ENCODE data around the gene CTNNA3.

DNA sequence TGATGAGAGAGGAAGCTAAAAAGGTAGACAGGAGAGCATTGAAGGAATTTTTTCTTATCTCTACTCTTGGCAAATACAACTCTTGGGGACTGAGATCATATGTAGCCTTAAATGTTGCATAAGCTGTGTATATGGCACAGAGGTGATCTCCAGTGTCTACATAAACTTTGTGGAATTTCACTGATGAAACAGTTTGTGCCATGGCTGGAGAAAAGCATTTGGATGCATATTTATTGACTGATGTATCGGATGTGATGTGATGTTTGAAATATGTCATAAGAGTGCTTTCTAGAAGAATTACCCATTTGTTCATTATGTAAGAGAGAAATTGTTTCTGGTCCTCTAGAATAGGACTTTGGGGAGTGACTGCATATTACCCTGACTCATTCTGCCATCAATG lies 1015.1 kb downstream of the CTNNA3 start:
- TF ChIP-seq FOXA1 (IDR thresholded peaks at IDR 0.05) = no peak
- TF ChIP-seq, protein P1, sequence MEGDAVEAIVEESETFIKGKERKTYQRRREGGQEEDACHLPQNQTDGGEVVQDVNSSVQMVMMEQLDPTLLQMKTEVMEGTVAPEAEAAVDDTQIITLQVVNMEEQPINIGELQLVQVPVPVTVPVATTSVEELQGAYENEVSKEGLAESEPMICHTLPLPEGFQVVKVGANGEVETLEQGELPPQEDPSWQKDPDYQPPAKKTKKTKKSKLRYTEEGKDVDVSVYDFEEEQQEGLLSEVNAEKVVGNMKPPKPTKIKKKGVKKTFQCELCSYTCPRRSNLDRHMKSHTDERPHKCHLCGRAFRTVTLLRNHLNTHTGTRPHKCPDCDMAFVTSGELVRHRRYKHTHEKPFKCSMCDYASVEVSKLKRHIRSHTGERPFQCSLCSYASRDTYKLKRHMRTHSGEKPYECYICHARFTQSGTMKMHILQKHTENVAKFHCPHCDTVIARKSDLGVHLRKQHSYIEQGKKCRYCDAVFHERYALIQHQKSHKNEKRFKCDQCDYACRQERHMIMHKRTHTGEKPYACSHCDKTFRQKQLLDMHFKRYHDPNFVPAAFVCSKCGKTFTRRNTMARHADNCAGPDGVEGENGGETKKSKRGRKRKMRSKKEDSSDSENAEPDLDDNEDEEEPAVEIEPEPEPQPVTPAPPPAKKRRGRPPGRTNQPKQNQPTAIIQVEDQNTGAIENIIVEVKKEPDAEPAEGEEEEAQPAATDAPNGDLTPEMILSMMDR (IDR thresholded peaks at IDR 0.05; ENCODE audit: low read depth, low read length, missing input control) = no peak
- TF ChIP-seq, protein P2, sequence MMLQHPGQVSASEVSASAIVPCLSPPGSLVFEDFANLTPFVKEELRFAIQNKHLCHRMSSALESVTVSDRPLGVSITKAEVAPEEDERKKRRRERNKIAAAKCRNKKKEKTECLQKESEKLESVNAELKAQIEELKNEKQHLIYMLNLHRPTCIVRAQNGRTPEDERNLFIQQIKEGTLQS (IDR thresholded peaks at IDR 0.05) = no peak
- TF ChIP-seq NR2F2 (IDR thresholded peaks at IDR 0.05) = no peak
- no peak for TF ChIP-seq YY1 (IDR thresholded peaks at IDR 0.05)
- TF ChIP-seq FOXA2 (IDR thresholded peaks at IDR 0.05) = no peak
